ENCODE results near the gene MCUB.
"Not testable (repeated sequence)": the region's sequence is repeated elsewhere in the genome, so short reads cannot be mapped to it uniquely, and the experiment has no call there.

Gene MCUB, protein sequence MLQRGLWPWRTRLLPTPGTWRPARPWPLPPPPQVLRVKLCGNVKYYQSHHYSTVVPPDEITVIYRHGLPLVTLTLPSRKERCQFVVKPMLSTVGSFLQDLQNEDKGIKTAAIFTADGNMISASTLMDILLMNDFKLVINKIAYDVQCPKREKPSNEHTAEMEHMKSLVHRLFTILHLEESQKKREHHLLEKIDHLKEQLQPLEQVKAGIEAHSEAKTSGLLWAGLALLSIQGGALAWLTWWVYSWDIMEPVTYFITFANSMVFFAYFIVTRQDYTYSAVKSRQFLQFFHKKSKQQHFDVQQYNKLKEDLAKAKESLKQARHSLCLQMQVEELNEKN

DNA sequence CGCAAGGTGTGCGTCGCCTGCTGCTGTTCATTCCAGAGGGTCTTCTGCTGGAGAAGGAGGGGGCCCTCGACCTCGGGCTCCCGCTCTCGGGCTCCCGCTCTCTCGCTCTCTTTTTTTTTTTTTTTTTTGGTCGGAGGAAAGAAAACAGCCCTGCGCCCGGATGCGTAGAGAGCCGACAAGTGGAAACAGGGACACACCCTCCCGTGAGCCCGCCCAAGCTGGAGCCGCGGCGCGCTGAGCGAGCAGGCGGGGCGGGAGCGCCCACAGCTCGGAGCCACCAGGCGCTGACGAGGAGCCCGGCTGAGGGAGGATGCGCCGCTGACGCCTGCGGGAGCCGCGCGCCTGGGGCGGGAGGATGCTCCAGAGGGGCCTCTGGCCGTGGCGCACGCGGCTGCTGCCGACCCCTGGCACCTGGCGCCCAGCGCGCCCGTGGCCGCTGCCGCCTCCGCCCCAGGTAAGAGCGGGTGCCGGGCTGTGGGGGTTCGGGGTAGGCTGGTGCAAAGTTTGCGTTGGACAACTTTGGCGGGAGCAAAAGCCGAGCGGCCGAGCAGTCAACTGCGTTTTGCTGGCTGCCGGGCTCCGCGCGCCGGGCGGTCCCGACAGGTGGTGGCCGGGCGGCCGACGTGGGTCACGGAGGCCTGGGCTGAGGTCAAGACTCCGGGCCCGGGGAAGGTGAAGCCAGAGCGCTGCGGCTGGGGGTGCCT is at the start of gene MCUB:
MCUB (plus strand) TSS at position 264 of the 704 bp plus-strand sequence; CDS start at position 356, 92 bp downstream.
- peak; percentile 78 for DNase-seq

DNA sequence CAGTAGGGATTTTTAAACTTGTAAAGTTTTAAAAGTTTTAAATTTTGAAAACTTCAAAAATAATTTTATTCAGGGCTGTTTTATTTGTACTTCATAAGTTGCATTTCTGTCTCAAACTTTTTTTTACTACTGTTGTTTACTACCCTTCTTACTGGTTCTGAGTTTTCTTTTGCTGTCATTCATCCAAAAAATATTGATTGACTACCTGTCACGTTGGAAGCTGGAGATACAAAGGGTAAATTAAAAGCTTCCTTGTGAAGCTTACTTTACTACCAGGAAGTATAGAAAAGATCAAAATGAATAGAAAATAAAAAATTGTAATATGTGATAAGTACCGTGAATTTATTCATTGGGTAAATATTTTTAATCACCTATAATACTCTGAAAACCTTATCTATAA is 49.4 kb upstream of the MCUB start:
- no peak for DNase-seq

DNA sequence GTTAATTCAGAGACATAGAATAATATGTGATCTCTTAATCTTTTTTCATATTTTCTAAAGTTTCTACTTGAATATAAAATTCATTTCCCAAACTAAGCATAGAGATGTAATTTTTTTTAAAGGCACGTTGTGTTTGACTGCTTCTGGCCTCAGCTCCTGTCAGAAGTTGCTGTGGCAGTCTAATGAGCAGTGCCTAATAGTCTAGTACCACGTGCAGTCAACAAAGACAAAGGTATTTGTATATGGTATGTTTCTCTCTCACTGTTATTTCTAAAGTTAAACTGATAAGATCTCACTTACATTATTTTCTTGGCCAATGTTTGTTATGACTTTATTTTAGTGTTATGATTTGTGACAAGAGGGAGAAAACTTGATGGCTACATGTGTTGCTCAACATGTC is 48.6 kb upstream of the MCUB start:
- DNase-seq: no peak

DNA sequence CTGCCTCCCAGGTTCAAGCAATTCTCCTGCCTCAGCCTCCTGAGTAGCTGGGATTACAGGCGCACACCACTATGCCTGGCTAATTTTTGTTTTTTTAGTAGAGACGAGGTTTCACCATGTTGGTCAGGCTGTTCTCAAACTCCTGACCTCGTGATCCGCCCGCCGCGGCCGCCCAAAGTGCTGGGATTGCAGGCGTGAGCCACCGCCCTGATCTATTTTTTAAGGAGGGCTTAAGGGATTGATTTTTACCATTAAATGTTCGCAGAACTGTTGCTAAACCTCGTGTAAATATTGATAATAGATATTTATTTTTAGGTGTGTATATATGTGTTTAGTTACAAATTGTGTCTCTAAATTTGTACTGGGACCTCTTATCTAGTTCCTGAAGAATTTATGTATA is 46.7 kb upstream of the MCUB start:
- not testable (repeated sequence) for DNase-seq

DNA sequence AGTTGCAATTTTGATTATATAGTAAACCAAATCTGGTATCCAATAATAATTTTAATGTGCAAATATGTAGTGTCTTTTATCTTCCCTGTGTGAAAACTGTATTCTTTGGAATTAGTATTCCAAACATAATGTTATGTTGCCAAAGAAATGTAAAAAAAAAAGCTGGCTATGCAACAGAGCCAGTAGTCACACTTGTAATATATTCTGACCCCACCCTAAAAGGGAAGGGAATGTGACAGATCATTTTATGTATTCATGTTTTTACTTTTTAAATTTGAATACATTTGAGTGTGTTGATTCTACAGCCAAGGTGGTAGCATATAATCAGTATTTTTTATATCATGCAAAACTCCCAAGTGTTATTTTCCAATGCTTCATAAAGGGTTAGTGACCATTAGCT is 27.9 kb upstream of the MCUB start:
- no peak for DNase-seq

DNA sequence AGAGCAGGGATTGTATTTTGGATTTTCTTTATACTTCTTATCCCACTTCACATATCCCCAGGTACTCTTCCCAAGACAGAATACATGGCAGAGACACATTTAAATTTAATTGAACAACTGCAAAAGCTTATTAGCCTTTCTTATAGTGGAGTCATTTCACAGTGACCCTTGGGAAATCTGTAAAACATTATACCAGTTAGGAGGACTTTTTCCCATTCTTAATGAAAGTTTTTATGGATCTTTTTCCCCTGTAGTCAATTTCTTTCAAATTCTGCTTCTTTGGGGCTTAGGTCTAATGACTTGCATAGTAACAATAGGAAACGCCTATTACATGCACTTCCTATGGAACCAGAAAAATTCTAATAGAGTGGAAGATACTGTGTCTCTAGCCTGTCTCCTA is 14.6 kb upstream of the MCUB start:
- no peak for DNase-seq

DNA sequence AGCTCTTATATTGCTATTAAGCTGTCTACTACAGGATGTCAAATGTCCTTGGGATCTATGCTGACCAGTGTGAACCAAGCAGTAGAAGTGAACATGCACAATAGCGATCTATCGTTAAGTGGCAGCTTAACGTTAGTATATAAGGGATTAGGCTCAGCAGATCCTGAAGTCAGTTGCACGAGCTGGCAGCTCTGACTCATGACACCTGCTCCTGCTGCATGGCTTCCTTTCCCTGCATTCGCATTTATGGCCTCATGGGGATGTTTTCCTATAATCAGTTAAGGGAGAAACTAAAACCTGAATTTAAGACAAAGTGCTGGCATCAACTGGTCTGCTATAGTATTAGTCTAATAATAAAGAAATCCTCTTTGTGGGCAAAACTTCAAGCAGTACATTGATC is 12.7 kb upstream of the MCUB start:
- DNase-seq: peak; percentile 64

DNA sequence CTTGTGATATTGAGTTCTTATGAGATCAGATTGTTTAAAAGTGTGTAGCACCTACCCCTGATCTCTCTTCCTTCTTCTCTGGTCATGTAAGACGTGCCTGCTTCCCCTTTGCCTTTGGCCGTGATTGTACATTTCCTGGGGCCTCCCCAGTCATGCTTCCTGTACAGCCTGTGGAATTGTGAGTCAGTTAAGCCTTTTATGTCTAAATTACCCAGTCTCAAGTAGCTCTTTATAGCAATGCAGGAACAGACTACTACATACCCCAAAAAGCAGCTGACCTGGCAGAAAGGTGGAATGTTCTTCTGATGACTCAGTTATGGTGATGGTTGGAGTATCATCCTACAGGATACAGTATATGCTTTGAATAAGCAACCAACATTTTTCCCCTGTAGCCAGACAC is 11.4 kb upstream of the MCUB start:
- DNase-seq: no peak

DNA sequence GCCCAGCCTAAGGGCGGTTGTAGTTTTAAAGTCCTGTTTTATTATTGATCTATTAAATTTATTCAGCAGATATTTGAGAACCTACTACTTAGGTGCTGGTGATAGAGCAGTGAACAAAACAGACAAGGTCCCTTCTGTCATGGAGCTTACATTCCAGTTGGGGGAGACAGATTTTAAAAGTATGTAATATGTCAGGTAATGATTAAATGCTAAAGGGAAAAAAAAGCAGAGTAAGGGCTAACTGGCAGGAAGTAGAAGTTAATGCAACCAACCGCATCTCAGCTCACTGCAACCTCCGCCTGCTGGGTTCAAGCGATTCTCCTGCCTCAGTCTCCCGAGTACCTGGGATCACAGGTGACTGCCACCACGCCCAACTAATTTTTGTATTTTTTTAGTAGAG is 7.8 kb upstream of the MCUB start:
- no peak for DNase-seq

DNA sequence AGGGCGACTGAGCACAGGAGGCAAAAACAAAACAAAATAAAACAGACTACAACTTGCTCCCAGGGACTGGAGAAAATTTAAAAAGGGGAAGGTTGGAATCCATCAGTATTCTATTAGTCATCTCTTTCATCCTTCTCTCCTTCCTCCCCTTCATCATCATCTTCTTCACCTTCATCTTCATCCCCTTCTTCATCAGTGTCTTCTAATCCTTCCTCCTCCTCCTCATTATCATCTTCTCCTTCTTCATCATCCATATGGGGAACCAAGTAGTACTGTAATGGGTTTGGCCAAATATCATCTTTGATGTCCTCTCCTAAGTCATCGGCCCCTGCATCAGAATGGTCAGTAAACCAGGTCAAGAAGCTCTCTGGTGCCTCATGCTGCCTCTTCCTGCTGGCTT is 6.9 kb upstream of the MCUB start:
- no peak for DNase-seq

DNA sequence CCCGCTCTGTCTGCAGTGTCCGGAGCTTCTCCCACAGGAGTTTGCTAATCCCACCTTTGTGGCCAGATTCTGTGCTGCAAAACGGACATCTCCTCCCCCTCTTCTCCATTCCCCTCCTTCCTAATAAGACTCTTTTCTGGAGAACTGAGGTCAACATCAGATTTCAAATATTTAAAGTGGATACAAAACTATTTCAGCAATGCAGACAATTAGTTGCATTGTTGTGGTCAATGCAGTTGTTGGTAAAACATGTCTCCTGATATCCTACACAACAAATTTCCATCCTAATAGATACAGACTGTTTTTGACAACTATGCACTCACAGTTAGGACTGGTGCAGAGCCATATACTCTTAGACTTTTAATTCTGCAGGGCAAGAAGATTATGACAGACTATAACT is 5.1 kb upstream of the MCUB start:
- DNase-seq: no peak

DNA sequence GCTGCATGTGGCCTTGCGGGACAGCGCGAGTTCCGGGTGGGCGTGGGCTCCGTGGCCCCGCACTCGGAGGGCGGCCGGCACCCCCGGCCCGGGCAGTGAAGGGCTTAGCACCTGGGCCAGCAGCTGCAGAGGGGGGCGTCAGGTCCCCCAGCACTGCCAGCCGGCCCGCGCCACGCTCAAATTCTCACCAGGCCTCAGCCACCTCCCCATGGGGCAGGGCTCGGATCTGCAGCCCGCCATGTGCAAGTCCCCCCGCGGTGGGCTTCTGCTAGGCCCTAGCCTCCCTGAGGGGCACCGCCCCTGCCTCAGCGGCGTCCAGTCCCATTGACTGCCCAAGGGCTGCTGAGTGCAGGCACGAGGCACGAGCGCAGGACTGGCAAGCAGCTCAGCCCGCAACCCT is 2.6 kb upstream of the MCUB start:
- no peak for DNase-seq

DNA sequence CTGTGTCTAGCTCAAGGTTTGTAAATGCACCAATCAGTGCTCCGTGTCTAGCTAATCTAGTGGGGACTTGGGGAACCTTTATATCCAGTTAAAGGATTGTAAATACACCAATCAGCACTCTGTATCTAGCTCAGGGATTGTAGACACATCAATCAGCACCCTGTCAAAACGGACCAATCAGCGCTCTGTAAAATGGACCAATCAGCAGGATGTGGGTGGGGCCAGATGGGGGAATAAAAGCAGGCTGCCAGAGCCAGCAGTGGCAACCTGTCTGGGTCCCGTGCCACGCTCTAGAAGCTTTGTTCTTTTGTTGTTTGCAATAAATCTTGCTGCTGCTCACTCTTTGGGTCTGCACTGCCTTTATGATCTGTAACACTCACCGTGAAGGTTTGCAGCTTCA is 2.0 kb upstream of the MCUB start:
- DNase-seq: not testable (repeated sequence)

DNA sequence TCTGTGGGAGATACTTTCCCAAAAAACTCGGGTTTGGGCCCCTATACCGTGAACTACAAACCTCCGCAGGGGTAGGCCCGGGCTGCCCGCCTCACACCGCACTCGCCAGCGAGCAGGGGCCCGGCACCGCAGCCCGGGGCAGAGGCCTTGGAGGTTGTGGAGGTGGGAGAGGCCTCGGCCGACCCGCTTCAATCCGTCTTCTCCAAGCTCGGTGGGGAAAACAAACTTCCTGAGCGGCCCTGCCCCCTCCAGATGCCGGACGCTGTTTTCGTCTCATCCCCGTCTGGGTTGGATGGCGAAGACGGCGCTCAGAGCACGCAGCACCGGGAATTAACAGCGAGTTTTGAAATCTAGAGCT is 442 bp upstream of the MCUB start:
- no peak for DNase-seq

DNA sequence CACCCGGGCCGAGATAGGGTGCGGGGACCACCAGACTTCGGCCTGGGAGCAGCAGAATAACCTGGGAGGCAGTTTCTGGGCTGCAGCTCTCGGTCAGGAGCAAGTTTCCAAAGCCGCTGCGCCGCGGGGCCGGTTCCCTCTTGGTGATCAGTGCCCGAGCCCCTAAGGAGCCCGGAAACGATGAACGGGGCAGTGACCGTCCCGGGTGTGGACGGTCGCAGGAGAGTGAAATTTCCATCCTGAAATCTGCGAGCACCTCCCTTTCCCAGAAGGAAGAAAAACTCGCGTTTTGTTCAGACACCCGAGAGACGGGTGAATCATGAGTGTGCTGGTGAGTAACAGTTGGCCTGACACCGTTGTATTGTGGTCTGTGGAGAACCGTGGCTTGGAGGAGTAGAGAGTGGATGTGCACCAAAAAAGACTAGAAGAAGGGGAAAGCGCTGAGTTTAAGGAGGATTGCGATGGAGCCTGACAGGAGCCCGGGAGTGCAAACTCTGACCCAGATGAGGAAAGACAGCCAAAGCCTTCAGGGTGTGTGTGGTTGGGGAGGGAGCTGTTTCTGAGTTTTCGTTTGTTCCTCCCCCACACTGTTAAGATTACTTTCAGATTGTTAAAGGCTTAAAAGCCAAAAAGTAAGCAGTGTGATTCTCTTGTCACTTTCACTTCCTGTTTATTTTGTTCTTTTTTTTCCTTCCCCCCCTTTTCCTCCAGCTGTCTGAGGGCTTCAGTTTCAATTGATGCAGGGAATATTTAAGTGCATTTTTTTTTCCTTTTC is 828 bp downstream of the MCUB start:
- peak; percentile 23 for DNase-seq

DNA sequence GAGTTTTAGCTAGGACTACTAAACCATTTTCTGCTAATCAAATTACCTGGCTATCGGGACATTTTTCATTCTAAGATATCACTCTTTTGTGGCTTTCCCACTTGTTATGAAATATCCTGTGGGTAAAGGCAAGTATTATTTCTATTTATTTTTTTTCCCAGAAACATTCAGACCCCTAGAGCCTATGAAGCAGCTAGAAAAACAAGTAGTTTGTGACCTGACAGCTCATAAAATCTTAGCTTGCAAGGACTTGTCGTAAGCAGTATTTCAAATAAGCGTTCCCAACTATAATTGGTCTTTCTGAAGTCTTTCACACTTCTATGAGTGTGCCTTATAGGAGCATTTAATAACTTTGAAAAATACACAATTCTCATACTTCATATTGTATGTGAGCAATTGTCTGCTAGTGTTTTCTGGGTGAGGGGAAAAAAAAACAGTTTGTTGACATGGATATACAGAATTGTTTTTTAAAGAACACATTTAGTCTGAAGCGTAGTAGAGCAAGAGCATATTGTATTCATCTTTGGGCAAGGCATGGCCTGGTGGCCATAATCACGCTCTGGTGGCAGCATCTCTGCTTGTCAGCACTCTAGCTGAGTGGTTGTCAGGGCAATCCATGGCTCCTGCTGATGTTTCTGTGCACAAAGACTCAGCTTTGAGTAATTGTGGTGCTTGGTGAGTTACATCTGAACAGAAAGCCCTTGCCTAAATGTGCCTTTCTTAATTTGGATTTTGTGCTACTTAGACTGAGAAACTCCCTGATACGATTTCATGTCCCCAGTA is 2.6 kb downstream of the MCUB start:
- DNase-seq: no peak

DNA sequence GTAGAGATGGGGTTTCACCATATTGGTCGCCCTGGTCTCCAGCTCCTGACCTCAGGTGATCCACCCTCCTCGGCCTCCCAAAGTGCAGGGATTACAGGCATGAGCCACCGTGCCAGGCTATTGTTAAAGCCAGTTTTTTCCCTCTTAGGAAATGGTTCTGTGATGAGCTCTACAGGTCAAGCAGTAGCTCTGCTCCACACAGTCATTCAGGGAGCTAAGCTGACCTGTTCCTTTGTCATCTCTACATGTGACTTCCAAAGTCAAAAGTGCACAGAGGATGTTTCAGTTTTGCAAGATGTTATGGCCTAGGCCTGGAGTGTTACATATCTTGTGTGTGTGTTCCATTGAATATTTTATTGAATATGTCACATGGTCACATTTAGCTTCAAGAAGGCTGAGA is 11.4 kb downstream of the MCUB start:
- DNase-seq: no peak

DNA sequence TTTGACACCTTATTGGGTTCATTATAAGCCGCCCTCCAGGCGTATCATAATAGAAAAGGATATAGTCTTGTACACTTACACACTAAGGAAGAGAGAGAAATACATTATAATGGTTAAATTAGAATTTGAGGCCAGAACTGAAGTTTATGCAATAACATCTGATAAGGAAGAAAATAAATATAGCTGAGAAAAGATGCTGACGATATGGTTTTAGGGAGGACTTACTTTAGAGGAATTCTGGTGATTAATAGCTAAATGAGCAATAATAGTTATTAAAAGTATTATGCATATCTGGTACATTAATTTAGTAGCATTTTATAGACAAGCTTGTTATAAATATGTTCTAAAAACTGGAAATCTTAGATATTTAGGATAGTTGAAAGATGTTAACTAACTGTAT is 12.1 kb downstream of the MCUB start:
- no peak for DNase-seq

DNA sequence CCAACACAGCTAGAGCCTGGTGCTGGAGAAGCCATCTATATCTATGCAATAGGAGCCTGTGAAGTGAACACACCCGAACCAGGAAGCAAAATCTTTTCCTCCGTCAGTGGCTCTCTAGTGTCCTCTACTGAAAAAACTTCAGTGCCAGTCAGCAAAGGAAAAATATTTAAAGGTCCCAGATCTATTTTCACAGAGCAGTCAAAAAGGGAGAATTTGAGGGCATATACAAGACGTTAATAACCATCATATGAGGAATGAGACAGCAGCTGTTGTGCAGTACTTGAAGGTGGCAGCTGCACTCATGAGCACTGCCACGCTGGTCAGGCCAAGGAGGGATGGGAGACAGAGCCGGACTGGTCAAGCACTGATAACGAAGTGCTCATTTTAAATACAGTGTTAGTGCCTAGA is 14.4 kb downstream of the MCUB start:
- DNase-seq: no peak

DNA sequence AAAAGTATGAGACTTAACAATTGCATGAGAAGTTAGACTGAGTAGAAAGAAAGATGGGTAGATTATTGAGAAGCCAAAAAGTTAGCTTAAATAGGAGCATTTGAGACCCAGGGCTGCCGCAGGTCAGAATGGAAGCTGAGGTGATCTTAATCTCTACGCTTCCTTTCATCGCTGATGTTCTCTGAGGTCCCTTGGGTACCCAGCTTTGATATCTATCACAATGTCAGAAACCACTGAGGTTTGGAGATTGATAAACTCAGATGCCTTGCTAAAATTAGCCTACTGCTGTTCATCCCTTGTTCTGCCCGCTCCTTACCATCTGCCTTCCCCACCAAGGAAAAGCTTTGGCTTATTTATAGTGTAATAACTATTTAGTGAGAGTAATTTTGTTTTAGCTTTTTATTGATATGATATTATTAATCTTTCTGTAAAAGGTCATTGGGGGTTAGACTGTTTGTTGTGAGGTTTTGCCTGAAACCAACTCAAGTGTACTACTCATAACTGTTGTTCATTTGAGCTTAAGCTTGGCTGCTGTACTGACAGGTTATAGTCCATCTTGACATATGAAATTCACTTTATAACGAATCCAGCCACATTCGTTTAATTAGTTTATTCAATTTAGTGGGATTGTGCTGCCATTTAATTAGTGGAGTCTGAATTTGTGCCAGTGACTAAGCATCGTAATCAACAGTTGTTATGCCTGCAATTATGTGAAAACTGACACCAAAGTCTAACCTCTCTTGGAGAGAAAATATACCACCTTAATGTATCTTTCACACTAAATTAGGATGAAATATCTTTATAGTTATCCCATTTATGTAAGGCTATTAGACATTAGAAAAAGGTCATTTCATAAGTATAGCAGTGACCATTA is 15.1 kb downstream of the MCUB start:
- DNase-seq: peak; percentile 32

DNA sequence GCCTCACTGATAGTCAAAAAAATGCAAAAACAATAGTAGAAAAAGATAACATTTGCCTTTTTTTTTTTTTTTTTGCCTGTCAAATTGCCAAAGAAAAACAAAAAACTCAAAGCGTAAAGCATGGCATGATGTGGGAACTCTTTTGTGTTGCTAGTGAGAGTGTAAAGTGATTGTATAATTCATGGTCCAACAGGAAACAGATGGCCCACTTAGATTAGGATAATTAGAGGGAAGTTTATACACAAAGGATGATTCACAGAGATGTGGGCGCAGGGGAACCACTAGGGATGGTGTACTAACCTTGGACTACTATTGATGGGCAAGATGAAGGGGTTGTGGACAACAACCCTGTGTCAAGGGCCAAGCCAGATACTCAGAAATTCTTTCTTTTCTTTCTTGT is 16.4 kb downstream of the MCUB start:
- peak; percentile 71 for DNase-seq

DNA sequence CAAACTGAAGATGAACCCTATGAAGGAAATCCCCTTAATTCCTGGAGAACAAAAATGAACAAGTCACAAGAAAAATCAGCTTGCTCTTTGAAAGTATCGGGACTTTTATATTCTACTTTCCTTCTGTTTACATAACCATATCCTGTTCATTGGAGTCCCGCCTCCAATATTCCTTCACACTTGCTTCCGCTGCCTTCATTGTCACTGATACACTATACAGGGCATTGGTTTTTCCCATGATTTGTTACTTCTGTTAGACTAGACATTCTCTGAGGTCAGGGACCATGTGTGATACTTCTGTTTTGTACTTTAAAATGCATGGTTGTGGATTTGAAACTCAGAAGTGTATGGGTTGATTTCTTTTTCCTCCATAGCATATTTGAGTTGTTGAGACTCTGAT is 18.8 kb downstream of the MCUB start:
- no peak for DNase-seq
